HG03060 (cell line): ENCODE measurements around the gene SLC12A7.

Experiments
- ATAC-seq: cut with Tn5 transposase; IDR thresholded peaks from one replicate; pipeline ENCODE4 v1.9.1; 2021; ENCODE audit warnings: low read depth, moderate number of reproducible peaks; ENCODE audit not compliant: unreplicated experiment

The SLC12A7 gene

DNA sequence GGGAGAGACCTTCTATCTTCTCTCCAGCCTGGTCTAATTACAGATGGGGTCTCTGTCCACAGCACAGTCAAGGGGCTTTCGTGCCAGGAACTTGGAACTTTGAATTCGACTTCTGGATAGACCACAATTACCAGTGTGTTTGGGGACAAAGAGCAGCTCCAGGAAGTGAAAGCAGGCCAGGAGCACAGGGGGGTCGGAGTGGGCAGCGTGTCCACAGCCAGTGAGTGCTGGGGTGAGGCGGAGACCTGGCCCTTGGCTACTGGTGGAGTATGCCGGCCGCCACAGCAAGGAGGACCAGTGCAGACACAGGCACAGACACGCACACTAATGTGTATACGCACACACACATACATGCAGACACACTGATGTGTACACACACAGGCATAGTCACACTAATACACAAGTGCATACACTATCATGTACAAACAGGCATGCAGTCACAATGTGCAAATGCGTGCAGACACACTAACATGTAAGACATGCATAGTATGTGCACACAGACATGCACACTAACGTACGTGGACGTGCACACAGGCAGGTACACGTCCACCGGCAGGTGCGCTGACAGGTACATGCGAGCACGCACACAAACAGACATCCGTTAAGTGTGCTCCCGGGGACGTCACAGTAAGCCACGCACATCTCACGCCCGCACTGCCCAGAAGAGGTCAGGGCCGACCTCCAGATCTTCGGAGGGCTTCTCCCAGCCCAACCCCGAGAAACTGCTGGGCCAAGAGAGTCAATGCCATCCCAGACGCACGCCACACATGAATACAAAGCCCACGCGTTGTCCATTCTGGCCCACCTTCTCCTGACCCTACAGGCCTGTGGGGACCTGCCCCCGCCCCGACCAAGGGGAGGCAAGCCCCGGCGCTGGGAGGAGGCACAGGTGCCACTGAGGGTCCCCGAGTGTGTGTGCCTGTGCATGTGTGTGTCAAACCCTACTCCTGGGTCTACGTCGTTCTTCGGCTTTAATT lies 56.8 kb downstream of the SLC12A7 start:
- no peak for ATAC-seq

GRCh38 chr5:1054018-1054798 lies 57.7 kb downstream of the SLC12A7 start:
- ATAC-seq: no peak

DNA sequence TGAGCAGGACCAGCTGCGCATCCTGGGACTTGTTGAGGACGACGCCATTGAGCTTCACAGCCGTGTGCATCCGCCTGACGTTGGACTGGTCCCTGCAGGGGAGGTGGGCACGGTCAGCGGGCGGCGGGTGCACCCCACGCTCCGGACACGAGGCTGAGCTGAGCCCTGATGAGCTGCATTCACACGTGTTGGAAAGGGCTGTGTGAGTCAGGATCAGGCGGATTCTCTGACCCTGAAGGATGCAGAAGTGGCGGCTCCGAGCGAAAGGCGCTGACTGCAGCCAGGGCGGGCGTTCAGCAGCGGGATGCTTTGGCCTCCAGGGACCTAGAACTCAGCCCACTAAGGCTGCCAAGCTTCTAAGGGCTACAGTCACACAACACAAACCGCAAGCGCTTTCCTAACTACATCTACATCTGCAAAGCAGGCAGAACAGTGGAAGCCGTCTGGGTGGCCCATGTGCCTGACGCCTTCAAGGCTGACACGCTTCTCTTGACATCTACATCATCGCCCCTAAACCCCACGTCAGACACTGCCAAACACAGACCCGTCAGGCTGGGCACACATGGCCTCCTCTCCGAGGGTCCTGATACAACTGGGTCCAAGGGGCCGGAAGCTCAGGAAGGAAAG lies 58.4 kb downstream of the SLC12A7 start:
- ATAC-seq: no peak

GRCh38 chr5:1052641-1053390 lies 59.0 kb downstream of the SLC12A7 start:
- ATAC-seq: no peak

GRCh38 chr5:1052076-1052475 lies 59.8 kb downstream of the SLC12A7 start:
- no peak for ATAC-seq

DNA sequence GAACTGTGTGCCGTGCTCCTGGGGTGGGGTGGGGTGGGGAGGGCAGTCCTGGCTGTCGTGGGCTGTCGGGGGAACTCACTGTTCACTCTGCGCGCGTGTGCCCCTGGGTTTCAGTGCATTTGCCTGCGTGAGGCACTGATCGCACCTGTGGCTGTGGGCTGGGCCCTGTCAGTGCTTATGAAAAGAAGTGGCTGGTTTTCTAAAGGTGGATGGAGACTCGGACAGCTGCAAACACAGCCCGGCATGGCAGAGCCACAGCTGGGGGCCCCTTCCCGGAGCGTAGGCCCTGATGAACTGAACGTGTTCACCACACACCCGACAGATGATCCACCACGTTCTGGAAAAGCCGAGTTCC lies 60.5 kb downstream of the SLC12A7 start:
- no peak for ATAC-seq

DNA sequence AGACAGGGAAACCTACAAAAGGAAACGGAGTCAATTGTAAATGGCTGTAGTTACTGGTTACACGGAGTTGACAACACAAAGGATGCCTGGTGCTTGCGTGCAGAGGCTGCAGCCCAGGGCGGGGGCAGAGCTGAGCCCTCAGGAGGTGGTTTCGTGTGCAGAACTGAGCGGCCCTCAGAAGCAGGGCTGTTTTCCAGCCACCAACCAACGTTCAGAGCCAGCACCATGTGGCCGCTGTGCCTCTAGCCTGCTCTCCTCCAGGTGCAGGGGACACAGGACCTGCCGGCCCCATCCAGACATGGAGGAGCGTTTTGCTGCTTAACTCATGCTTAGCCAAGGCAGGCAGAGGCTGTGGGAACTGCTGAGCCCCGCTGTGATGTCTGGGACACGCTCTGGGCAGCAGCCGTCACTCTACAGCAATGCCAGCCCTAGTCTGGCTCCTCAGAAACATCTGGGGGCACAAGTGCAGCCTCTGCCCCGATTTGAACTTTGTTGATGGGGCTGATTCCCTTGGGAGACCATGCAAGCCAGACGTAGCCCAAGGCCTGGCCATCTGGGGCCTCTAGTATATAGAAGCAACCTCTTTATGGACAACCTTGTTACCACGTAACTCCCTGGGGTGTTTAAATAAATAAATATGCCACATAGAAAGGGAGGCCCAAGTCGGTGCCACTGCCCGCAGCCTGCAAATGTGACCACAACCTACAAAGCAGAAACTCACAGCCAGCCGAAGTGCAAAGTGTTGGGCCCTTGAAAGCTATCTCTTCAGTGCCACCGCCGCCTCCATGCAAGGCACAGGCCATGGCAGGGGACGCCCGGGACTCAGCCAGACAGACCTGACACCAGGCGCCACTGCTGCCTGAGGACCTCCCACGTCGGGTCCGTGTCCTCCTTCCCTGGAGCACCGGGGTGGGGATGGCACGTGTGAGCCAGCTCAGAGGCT lies 61.2 kb downstream of the SLC12A7 start:
- ATAC-seq: no peak

DNA sequence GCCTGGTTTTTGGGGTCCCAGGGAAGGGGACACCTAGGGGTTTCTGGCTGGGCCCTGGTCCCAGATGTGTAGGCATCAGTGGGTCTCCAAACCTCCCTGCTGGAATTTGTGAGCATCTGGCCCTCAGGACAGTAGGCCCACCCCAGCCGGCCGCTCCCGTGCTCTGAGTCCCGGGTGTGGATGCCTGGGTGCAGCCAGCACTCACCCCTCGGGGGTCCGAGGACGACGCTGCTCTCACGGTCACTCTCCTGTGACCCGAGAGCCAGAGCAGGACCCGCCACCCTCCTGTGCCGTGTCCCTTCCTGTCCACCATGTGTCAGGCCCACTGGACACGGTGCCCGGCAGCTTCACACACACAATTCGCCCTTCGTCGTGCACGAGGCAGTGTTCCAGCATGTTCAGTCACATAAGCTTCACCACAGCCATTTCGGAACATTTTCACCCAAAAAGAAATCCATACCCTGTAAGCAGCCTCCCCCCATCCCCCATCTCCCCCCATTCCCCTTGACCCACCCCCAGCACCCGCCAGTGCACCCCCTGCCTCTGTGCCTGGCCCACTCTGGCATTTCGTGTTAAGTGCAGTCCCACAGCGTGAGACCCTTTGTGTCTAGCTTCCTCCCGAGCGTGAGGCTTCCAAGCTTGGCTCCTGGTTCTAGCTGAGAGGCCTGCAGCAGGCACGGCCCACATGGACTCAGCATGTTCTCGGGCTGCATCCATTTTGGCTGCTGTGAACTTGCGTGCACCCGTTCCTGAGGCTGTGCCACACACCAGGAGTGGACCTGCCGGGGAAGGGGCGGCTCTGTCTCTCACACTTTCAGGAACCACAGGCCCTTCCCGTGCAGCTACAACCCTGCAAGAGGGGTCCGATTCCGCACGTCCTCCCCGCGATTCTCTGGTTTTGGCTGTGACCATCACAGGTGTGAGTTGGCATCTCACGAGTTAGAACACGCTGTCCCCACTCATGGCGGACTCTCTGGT lies 62.7 kb downstream of the SLC12A7 start:
- no peak for ATAC-seq

DNA sequence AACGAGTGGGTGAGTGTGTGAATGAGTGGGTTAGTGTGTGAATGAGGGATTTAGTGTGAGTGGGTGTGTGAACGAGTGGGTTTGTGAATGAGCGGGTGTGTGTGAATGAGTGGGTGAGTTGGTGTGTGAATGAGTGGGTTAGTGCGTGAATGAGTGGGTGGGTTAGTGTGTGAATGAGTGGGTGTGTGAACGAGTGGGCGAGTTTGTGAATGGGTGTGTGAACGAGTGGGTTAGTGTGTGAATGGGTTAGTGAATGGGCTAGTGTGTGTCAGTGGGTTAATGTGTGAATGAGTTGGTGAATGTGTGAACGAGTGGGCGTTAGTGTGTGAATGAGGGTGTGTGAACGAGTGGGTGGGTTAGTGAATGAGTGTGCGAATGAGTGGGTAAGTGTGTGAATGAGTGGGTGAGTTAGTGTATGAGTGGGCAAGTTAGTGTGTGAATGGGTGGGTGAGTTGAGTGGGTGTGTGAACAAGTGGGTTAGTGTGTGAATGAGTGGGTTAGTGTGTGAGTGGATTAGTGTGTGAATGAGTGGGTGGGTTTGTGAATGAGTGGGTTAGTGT lies 63.6 kb downstream of the SLC12A7 start:
- ATAC-seq: no peak

DNA sequence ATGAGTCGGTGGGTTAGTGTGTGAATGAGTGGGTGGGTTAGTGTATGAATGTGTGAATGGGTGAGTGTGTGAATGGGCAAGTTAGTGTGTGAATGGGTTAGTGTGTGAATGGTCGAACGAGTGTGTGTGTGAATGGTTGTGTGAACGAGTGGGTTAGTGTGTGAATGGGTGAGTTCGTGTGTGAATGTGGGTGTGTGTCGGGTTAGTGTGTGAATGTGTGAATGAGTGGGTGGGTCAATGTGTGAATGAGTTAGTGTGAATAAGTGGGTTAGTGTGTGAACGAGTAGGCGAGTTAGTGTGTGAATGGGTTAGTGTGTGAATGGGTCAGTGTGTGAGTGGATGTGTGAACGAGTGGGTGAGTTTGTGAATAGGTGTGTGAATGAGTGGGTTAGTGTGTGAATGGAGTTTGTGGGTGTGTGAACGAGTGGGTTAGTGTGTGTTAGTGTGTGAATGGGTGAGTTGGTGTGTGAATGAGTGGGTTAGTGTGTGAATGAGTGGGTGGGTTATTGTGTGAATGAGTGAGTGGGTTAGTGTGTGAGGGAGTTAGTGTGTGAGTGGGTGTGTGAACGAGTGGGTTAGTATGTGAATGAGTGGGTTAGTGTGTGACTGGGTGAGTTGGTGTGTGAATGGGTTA lies 64.4 kb downstream of the SLC12A7 start:
- no peak for ATAC-seq

DNA sequence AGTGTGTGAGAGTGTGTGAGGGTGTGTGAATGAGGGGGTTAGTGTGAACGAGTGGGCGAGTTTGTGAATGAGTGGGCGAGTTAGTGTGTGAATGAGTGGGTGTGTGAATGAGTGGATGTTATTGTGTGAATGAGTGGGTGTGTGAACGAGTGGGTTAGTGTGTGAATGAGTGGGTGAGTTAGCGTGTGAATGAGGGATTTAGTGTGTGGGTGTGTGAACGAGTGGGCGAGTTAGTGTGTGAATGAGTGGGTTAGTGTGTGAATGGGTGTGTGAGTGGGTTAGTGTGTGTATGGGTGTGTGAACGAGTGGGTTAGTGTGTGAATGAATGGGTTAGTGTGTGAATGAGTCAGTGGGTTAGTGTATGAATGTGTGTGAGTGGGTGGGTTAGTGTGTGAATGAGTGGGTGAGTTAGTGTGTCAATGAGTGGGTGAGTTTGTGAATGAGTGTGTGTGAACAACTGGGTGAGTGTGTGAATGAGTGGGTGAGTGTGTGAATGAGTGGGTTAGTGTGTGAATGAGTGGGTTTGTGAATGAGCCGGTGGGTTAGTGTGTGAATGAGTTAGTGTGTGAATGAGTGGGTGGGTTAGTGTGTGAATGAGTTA lies 65.8 kb downstream of the SLC12A7 start:
- no peak for ATAC-seq

GRCh38 chr5:1044117-1044516 lies 67.7 kb downstream of the SLC12A7 start:
- ATAC-seq: no peak

- no peak for ATAC-seq
Observed at GRCh38 chr5:1043327-1043726, 68.5 kb downstream of the SLC12A7 start.

DNA sequence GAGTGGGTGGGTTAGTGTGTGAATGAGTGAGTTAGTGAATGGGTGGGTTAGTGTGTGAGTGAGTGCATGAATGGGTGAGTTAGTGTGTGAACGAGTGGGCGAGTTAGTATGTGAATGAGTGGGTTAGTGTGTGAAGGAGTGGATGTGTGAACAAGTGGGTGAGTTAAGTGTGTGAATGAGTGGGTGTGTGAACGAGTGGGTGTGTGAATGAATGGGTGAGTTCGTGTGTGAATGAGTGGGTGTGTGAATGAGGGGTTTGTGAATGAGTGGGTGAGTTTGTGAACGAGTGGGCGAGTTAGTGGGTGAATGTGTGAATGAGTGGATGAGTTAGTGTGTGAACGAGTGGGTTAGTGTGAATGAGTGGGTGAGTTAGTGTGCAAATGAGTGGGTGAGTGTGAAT lies 69.2 kb downstream of the SLC12A7 start:
- ATAC-seq: no peak

- ATAC-seq: no peak
Observed at GRCh38 chr5:1041225-1042143, 70.4 kb downstream of the SLC12A7 start.

- ATAC-seq: no peak
Observed at GRCh38 chr5:1040571-1040970, 71.3 kb downstream of the SLC12A7 start.
